Testis (tissue), 2 donors: ENCODE data around the gene NELFCD.

Experiments used
- CTCF ChIP-seq, 3 experiments: fragments of 450-650 bp in 2 of 3; fragments of 200-600 bp in 1 of 3; sonication (generic) in 1 of 3; IDR thresholded peaks; one replicate each; pipeline ENCODE4 v1.5.1; 2016 to 2019; ENCODE audit warnings: antibody characterized with exemption in 3 of 3, mild to moderate bottlenecking in 2 of 3, moderate library complexity in 1 of 3
- POLR2A ChIP-seq: fragments of 450-650 bp; IDR thresholded peaks from one replicate; pipeline ENCODE4 v1.6.1; 2017; ENCODE audit warnings: antibody characterized with exemption, mild to moderate bottlenecking, moderate library complexity

GRCh38 chr20:59015812-59016711, 35.0 kb downstream of the NELFCD start:
- no peak for TF ChIP-seq CTCF (IDR thresholded peaks at IDR 0.05)
- no peak for TF ChIP-seq POLR2A
